Type B pancreatic cell (in vitro differentiated cells): Measurements from ENCODE around the gene TMEM139. TPM values are rescaled to one million over a fixed set of nuclear protein-coding genes. Genes with fewer than 3 reads are reported as not detected.

Experiments used
- DNase-seq: peaks from one replicate; pipeline ENCODE4 v3.0.0; 2021; ENCODE audit warnings: mixed read lengths; ENCODE audit not compliant: unreplicated experiment; ENCODE audit errors: extremely low spot score
- H3K27ac Mint-ChIP-seq: 2 replicates; pipeline ENCODE4 v1.8.0; 2021; ENCODE audit warnings: mild to moderate bottlenecking, mixed read lengths
- H3K27me3 Mint-ChIP-seq: 2 replicates; pipeline ENCODE4 v1.8.0; 2021; ENCODE audit warnings: mixed read lengths
- H3K36me3 Mint-ChIP-seq: 2 replicates; pipeline ENCODE4 v1.8.0; 2021; ENCODE audit warnings: mixed read lengths
- H3K4me1 Mint-ChIP-seq: one replicate; pipeline ENCODE4 v1.8.0; 2021; ENCODE audit warnings: mixed read lengths; ENCODE audit not compliant: unreplicated experiment
- H3K4me3 Mint-ChIP-seq: 2 replicates; pipeline ENCODE4 v1.8.0; 2021; ENCODE audit warnings: mild to moderate bottlenecking, mixed read lengths
- H3K9me3 Mint-ChIP-seq: 2 replicates; pipeline ENCODE4 v1.8.0; 2021; ENCODE audit warnings: mixed read lengths
- total RNA-seq: library from RNA; stranded (reverse); gene quantifications from 2 replicates; pipeline ENCODE4 v1.2.1, GENCODE V29; 2021; ENCODE audit warnings: low replicate concordance
- TF ChIP-seq, protein P1 (sequence below): fragments of 200-600 bp; sonication (generic); conservative IDR thresholded peaks from 2 replicates; pipeline ENCODE4 v1.5.0; 2021; ENCODE audit warnings: antibody characterized with exemption, mild to moderate bottlenecking

TMEM139 gene
- total RNA-seq, 1 donor from 2014 or later = 2.6 TPM

DNA sequence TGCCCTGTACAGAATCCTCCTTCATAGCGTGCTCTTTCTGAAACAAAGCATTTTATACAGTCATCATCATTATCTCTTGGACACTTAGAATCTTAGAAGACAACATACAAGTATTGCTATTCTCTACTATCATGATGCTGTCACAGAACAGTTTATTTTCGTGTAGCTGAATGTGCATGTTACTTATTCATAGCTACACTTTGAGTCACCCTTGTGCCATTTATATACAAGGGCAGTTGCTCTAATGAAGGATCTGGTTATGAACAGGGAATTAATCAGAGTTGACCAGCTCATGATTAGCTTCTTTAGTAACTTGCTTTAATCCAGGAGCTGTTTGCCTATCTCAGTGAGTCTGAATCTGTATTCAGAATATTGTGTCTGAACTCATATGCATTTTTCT, 14.6 kb downstream of the TMEM139 start:
- Mint-ChIP-seq H3K27ac (no peak overlapping the region), H3K36me3 (peaks cover 47% of the 10 kb centered on the region), H3K27me3 (no peaks in the 10 kb centered on the region), H3K4me1 (peaks cover 13% of the 10 kb centered on the region), H3K4me3 (no peak overlapping the region), H3K9me3 (no peaks in the 10 kb centered on the region)
- DNase-seq = no peak
- TF ChIP-seq, protein P1, sequence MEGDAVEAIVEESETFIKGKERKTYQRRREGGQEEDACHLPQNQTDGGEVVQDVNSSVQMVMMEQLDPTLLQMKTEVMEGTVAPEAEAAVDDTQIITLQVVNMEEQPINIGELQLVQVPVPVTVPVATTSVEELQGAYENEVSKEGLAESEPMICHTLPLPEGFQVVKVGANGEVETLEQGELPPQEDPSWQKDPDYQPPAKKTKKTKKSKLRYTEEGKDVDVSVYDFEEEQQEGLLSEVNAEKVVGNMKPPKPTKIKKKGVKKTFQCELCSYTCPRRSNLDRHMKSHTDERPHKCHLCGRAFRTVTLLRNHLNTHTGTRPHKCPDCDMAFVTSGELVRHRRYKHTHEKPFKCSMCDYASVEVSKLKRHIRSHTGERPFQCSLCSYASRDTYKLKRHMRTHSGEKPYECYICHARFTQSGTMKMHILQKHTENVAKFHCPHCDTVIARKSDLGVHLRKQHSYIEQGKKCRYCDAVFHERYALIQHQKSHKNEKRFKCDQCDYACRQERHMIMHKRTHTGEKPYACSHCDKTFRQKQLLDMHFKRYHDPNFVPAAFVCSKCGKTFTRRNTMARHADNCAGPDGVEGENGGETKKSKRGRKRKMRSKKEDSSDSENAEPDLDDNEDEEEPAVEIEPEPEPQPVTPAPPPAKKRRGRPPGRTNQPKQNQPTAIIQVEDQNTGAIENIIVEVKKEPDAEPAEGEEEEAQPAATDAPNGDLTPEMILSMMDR = no peak

DNA sequence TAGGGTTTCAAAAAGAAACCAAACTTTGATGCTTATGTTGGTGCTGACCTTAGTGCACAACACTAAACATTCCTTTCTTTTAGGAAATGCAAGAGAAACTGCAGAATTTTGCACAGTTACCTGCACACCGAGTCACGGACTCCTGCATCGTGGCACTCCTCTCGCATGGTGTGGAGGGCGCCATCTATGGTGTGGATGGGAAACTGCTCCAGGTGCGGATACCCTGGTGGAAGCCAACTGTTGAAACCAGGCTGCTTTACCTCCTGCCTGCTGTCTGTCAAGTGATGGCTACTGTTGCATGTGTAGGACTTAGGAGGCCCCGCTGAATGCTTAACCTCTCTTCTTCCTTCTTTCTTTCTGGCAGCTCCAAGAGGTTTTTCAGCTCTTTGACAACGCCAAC, 15.1 kb downstream of the TMEM139 start:
- H3K27ac Mint-ChIP-seq = no peak overlapping the region
- H3K27me3 Mint-ChIP-seq = no peaks in the 10 kb centered on the region
- H3K4me1 Mint-ChIP-seq = peaks cover 10% of the 10 kb centered on the region
- DNase-seq = no peak
- TF ChIP-seq, protein P1 = peak; percentile 72
- no peak overlapping the region for H3K4me3 Mint-ChIP-seq
- peaks cover 48% of the 10 kb centered on the region for H3K36me3 Mint-ChIP-seq
- H3K9me3 Mint-ChIP-seq = no peaks in the 10 kb centered on the region

DNA sequence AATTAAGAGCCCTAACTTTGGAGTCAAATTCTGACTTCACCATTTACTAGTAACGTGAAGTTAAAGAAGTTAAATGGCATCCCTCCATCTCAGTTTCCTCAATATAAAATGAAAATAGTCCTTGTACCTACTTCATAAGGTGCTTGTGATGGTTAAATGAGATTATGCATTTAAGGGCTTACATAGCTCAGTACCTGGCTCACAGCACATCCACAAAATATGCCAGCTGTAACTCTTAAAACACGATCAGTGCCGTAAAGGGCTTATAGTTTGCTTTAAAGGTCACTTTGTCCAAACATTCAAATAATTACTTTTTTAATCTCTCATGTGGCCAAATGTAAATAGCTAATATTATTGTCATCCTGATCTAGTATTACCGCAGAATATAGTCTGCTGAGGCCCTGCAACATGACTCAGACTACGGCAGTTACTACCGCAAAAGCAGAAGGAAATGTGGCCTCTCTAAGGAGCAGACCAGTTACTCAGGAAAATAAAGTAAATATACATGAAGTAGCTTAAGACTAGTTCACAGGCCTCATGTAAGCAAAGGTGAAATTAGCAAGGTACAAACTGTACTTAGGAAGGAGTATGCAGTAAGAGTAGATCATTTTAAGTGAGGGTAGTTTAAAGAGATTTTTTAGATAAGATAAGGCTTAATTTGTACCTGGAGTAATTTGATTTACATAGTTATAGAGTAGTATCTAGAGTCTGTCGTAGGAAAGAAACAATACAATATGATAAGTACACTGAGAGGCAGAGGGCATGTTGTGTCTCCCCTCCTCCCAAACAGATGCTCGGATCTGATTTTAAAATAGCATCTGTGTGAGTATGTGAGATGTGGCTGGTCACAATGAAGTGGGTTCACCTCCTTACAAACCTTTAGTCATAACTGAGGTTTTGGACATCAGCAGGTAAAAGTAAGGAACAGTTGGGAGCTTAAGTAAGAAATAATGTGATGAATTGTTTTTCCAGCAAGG, 16.5 kb downstream of the TMEM139 start:
- Mint-ChIP-seq H3K36me3 (peaks cover 54% of the 10 kb centered on the region), H3K27ac (no peak overlapping the region), H3K4me1 (peaks cover 7% of the 10 kb centered on the region), H3K9me3 (no peaks in the 10 kb centered on the region), H3K4me3 (no peak overlapping the region), H3K27me3 (no peaks in the 10 kb centered on the region)
- TF ChIP-seq, protein P1 = no peak
- DNase-seq = no peak

DNA sequence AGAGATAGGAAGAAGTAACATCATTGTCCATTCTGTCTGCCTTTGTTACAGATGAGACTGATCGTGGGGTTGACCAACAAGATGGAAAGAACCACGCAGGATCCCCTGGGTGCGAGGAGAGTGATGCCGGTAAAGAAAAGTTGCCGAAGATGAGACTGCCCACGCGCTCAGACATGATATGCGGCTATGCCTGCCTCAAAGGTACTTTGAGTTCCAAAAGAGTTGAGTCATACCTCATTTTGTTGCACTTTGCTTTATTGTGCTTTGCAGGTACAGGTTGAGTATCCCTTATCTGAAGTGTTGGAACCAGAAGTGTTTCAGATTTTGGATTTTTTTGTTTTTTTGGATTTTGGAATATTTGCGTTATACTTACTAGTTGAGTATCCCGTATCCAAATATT, 19.0 kb downstream of the TMEM139 start:
- Mint-ChIP-seq H3K36me3 (peaks cover 65% of the 10 kb centered on the region), H3K4me3 (no peak overlapping the region), H3K27me3 (no peaks in the 10 kb centered on the region), H3K4me1 (no peaks in the 10 kb centered on the region), H3K9me3 (no peaks in the 10 kb centered on the region), H3K27ac (no peak overlapping the region)
- DNase-seq = no peak
- TF ChIP-seq, protein P1 = no peak

DNA sequence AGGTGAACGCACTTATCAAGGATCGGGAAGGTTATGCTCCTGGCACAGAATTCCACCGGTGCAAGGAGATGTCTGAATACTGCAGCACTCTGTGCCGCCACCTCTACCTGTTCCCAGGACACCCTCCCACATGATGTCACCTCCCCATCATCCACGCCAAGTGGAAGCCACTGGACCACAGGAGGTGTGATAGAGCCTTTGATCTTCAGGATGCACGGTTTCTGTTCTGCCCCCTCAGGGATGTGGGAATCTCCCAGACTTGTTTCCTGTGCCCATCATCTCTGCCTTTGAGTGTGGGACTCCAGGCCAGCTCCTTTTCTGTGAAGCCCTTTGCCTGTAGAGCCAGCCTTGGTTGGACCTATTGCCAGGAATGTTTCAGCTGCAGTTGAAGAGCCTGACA, 20.2 kb downstream of the TMEM139 start:
- H3K36me3 Mint-ChIP-seq = peaks cover 58% of the 10 kb centered on the region
- no peak overlapping the region for H3K27ac Mint-ChIP-seq
- H3K4me3 Mint-ChIP-seq = no peak overlapping the region
- no peaks in the 10 kb centered on the region for H3K9me3 Mint-ChIP-seq
- H3K4me1 Mint-ChIP-seq = no peaks in the 10 kb centered on the region
- TF ChIP-seq, protein P1 = no peak
- DNase-seq = no peak
- no peaks in the 10 kb centered on the region for H3K27me3 Mint-ChIP-seq
